NCI-H1436 treated with DMSO at 0.1 percent for 48 hours (cell line): ENCODE measurements around the gene OR6C68.
"Not testable (repeated sequence)": the region's sequence is repeated elsewhere in the genome, so short reads cannot be mapped to it uniquely, and the experiment has no call there.

Source experiments
- DNase-seq: peaks from one replicate; lab custom pipeline; 2025; lab: John Stamatoyannopoulos, UW

OR6C68 gene

DNA sequence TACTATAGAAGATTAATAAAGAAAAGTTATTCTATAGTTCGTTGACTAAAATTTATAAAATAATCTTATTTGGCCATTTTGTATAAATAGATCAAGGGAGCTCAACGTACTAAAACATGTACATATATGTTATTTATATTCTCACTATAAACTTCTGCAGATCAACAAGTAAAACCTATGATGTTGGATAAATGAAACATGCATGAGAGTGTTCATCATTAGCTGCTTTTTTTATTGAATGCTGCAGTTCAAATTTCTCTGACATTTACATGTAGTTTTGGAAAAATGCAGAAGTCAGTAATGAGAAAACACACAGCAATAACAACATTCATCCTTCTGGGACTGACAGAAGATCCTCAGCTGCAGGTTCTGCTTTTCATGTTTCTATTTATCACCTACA, at the start of gene OR6C68:
Gene OR6C68 (plus strand): TSS at position 301 of the 400 bp plus-strand sequence. CDS start 0 bp downstream, at position 301.
- no peak for DNase-seq

DNA sequence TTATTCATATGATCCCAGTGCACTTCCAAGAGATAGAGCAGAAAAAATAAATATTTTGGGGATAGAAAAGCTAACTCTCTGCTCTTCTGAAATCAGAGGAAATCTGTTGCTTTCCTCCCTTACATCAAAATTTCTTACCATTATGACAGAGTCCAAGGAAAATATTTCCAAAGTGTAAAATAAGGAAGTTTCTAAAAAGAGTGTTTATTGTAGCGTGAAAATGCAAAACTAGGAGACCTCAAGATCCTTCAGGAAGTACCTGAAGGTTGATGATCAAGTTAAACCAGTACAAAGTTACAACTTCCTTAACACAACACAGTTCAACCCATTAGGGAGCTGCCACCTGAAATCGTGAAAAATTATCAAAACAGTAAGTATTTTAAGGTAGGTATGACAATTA, 48.4 kb upstream of the OR6C68 start, which contains the start of gene OR6C2:
Gene OR6C2 (plus strand): TSS at position 301 of the 400 bp plus-strand sequence. CDS start 8,138 bp downstream, outside the sequence.
- no peak for DNase-seq

DNA sequence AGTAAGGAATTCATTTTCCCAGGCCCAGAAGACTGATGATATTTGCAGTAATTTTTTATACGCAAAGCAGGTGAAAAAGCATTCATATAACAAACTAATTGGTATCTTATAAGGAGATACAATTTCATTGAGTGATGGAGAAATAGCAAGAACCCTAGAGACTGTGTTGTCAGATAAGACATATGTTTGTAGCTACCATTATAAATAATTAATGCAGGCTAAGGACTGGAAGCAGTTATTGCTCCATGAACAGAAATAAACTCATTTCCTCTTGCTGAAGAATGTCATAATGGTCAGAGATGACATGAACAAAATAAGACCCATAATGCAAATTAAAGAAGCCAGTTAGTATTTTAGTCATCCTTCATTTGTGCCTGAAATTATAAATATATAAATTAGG, 46.8 kb upstream of the OR6C68 start:
- no peak for DNase-seq

DNA sequence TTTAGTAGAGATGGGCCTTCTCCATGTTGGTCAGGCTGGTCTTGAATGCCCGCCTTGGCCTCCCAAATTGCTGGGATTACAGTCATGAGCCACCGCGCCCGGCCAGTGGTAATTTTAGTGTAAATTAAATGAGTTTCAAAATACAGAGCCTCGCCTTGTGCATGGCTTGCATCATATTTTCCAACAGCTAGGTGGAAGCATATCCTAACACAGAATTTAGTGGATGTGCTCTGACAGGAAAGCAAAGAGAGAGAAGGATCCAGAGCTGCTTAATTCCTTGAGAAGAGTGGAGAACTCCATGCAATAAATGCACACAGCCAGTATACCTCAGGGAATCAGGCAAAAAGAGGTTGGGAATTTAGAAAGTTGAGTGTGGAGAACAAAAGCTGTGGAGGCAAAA, 45.9 kb upstream of the OR6C68 start:
- no peak for DNase-seq

DNA sequence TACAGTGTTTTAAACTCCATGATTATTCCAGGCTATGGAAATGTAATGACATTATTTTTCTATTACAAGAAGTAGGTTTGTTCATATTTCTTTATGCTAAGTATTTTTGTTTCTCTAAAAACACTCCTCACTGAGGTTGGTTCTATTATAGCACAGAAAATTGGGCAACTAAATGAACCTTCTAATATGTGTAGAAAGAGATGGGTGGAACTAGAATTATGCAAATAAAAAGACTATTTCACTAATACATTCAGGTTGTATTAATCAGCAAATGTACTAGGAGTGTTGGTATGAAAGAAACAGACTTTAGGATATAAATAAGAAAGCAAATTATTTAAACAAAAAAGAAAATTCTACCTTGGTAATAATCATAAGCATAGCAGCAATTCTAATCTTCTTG, 43.4 kb upstream of the OR6C68 start:
- no peak for DNase-seq

DNA sequence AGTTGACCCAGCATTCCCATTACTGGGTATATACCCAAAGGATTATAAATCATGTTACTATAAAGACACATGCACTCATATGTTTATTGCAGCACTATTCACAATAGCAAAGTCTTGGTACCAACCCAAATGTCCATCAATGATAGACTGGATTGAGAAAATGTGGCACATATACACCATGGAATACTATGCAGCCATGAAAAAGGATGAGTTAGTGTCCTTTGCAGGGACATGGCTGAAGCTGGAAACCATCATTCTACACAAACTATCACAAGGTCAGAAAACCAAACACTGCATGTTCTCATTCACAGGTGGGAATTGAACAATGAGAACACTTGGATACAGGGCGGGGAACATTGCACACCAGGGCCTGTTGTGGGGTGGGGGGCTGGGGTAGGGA, 27.3 kb upstream of the OR6C68 start:
- DNase-seq = not testable (repeated sequence)

DNA sequence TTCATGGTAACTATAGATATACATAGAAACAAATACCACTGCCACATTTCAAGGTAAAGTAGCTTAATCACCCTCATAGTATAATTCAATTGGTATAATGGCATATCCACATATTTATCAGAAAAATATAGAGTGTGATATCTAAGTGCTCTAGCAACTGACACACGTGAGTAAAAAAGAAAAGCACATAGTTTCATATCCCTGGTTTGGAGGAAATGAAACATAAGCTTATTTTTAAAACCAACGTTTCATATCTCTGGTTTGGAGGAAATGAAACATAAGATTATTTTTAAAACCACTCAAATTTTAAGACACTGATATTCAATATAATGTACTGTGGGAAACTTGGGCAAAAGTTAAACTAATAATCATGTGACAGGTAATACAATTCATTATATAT, 24.3 kb upstream of the OR6C68 start:
- no peak for DNase-seq

DNA sequence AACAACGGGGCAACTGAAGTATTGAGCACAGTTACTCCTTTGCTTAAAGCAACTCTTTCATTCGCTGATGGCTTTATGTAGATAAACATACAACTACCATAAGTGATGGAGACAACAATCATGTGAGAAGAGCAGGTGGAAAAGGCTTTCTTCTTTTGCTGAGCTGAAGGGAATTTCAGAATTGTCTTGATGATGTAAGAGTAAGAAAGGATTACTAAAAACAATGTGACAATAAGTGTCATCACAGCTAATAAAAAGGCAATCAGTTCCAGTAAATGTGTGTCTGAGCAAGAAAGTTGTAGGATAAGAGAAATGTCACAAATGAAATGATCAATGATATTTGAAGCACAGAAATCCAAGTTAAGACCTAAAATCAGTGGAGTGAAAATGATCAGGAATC, 22.9 kb upstream of the OR6C68 start:
- no peak for DNase-seq

DNA sequence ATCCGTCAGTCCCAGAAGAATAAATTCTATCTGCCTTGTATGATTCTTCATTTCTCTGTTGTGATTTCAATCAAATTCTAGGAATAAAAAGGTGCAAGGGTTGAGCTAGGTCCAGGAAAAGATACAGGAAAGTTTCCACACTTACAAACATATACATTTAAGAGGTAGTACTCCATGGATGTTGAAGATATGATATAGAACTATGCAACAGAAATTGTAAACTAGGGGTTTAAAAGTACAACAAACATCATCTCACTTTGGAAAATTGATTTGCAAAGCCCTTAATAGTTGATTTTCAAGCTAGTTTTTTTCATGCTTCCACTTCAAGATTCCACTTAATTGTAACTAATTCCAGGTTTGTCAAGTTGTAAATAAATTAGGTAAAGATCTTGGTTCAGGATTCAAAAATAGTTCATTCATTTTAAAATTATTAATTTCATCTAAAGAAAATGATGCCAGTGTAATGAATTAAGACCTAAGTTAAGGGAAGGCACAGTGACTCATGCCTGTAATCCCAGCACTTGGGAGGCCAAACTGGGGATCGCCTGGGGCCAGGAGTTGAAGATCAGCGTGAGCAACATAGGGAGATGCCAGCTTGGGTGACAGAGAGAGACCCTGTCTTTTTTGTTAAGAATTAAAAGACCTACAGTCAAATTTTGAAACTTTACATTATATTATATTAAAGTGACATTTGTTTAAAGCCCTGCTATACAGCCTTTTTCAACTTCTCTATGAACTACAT, 21.9 kb upstream of the OR6C68 start, which contains the start of gene OR6C70:
Gene OR6C70 (minus strand): TSS at position 51 of the 742 bp plus-strand sequence. CDS start 0 bp downstream, at position 51.
- DNase-seq = no peak

DNA sequence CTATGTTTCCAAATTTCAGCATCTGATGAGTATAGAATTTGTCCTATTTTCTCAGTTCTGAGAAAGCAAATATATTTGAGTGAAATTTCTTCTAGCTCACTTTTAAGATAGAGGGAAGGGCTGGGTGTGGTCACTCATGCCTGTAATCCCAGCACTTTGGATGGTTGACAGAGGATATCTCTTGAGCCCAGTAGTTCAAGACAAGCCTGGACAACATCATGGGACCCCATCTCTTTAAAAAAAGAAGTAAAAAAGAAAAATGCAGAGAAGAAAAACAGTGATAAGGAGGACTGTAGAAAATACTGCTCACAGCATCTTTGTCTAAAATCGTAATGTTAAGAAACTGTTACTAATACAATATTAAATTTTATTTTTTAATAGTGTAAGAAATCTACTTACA, 19.9 kb upstream of the OR6C68 start:
- DNase-seq = no peak

DNA sequence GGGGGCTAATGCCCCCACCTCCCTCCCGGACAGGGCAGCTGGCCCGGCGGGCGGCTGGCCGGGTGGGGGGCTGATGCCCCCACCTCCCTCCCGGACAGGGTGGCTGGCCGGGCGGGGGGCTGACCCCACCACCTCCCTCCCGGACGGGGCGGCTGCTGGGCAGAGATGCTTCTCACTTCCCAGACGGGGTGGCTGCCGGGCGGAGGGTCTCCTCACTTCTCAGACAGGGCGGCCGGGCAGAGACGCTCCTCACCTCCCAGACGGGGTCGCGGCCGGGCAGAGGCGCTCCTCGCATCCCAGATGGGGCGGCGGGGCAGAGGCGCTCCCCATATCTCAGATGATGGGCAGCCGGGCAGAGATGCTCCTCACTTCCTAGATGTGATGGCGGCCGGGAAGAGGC, 13.0 kb upstream of the OR6C68 start:
- not testable (repeated sequence) for DNase-seq

DNA sequence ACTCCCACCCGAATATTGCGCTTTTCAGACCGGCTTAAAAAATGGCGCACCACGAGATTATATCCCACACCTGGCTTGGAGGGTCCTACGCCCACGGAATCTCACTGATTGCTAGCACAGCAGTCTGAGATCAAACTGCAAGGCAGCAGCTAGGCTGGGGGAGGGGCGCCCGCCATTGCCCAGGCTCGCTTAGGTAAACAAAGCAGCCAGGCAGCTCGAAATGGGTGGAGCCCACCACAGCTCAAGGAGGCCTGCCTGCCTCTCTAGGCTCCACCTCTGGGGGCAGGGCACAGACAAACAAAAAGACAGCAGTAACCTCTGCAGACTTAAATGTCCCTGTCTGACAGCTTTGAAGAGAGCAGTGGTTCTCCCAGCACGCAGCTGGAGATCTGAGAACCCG, 7.9 kb upstream of the OR6C68 start:
- not testable (repeated sequence) for DNase-seq

DNA sequence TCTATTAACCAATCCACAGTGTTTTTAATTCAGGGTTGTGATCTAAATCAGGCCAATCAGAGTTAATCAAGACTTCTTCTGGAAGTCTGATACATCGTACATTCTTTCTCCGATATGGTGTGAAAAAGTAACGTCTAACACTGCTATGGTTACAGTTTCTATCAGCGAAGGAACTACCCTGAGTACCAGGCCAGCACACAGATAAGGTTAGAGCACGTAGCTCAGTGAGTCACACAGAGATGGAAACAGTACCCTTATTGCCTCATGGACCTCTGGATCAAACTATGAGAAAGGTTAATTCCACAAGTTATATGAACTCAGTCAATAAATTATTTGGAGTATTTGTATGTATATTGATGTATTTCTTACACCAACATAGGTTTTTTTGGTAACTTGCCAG, 3.3 kb downstream of the OR6C68 start:
- DNase-seq = no peak

DNA sequence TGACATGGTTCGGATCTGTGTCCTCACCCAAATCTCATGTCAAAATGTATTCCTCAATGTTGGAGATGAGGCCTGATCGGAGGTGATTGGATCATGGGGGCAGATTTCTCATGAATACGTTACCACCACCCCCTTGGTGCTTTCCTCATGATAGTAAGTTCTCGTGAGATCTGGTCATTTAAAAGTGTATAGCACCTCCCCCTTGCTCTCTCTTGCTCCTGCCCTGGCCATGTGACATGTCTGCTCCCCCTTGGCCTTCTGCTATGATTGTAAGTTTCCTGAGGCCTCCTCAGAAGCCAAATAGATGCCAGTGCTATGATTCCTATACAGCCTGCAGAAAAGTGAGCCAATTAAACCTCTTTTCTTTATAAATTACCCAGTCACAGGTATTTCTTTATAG, 7.1 kb downstream of the OR6C68 start:
- no peak for DNase-seq

DNA sequence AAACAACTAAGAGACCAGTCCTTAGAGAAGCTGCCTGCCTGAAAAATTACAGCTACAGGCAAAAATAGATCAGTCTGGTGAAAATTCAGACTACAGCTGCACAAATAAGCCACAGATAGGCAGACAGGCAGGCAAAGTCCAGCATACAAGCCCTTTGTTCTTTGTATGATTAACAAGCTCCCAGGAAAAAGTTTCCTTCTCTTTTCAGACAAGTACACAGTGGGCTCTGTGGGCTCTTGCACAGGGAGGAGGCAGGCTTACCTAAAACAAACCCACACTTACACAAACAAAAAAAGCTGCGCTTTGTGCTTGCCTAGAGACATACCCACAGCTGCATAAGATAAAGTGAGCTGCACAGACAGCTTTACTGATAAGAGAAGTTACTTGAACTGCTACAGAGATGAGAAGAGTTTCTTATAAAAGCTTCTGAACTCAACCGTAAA, 7.7 kb downstream of the OR6C68 start:
- DNase-seq = no peak

DNA sequence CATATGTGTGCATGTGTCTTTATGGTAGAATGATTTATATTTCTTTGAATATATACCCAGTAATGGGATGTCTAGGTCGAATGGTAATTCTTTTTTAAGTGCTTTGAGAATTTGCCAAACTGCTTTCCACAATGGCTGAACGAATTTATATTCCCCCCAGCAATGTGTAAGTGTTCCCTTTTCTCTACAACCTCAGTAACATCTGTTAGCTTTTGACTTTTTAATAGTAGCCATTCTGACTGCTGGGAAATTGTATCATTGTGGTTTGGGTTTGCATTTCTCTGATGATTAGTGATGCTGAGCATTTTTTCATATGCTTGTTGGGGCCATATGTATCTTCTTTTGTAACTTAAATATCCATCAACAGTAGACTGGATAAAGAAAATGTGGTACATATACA, 9.4 kb downstream of the OR6C68 start:
- DNase-seq = no peak

DNA sequence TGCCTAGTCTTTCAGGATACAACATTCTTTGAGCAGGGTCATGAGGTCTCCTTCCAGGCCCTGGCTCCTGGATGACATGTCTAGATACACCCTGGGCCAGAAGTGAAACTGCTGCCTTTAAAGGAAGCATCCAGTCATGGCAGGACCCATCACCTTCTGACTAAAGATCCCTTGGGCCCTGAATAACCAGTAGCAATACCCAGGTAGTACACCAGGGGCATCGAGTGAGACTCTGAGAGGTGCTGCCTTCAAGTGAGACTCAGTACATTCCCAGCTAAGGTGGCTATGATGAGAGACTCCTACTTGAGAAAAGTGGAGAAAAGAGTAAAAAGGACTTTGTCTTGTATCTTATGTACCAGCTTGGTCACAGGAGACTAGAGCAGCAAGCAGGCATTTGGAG, 23.5 kb downstream of the OR6C68 start:
- DNase-seq = no peak

DNA sequence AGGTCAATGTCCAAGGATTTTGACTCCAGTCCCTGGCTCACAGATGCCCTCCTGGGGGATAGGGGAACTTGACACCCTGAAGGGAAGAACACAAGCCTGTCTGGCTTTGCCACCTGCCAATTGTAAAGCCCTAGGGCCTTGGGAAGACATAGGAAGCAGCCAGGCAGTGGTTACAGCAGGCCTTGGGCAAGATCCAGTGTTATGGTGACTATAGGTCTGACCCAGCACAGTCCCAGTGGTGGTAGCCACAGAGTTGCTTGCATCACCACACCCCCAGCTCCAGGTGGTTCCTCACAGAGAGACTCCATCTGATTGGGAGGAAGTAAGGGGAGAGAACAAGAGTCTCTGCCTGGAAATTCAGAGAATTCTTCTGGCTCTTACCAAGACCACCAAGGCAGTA, 24.2 kb downstream of the OR6C68 start:
- DNase-seq = no peak
